Progenitor cell of endocrine pancreas (in vitro differentiated cells): ENCODE results near the gene TMED1. TPM values are rescaled to one million over a fixed set of nuclear protein-coding genes. Genes with fewer than 3 reads are reported as not detected.

Source experiments
- DNase-seq: peaks from one replicate; pipeline ENCODE4 v3.0.0; 2021; ENCODE audit warnings: low spot score; ENCODE audit not compliant: unreplicated experiment
- H3K27ac Mint-ChIP-seq: 2 replicates; pipeline ENCODE4 v1.8.0; 2021; ENCODE audit warnings: mild to moderate bottlenecking, moderate library complexity, mixed read lengths
- H3K27me3 Mint-ChIP-seq: 2 replicates; pipeline ENCODE4 v1.8.0; 2021; ENCODE audit warnings: mixed read lengths
- H3K36me3 Mint-ChIP-seq: 2 replicates; pipeline ENCODE4 v1.8.0; 2022; ENCODE audit warnings: mixed read lengths; ENCODE audit not compliant: insufficient read depth
- H3K4me1 Mint-ChIP-seq: 2 replicates; pipeline ENCODE4 v1.8.0; 2021; ENCODE audit warnings: low read depth, mixed read lengths
- H3K4me3 Mint-ChIP-seq: 2 replicates; pipeline ENCODE4 v1.8.0; 2021; ENCODE audit warnings: low read depth, mild to moderate bottlenecking, moderate library complexity, mixed read lengths
- H3K9me3 Mint-ChIP-seq: 2 replicates; pipeline ENCODE4 v1.8.0; 2021; ENCODE audit warnings: low read depth, mixed read lengths
- total RNA-seq: library from RNA; stranded (reverse); gene quantifications from 2 replicates; pipeline ENCODE4 v1.2.1, GENCODE V29; 2021
- TF ChIP-seq, protein P1 (sequence below): fragments of 200-600 bp; sonication (generic); IDR thresholded peaks from one replicate; pipeline ENCODE4 v1.5.0; 2021; ENCODE audit warnings: antibody characterized with exemption, mild to moderate bottlenecking; ENCODE audit not compliant: unreplicated experiment

TMED1 gene
- total RNA-seq, 1 donor from 2014 or later, result 39.3 TPM

GRCh38 chr19:10830931-10831779 lies 4.9 kb downstream of the TMED1 start:
- H3K4me1 Mint-ChIP-seq, result no peaks in the 10 kb centered on the region
- no peaks in the 10 kb centered on the region for H3K27me3 Mint-ChIP-seq
- no peak overlapping the region for H3K27ac Mint-ChIP-seq
- TF ChIP-seq, protein P1, sequence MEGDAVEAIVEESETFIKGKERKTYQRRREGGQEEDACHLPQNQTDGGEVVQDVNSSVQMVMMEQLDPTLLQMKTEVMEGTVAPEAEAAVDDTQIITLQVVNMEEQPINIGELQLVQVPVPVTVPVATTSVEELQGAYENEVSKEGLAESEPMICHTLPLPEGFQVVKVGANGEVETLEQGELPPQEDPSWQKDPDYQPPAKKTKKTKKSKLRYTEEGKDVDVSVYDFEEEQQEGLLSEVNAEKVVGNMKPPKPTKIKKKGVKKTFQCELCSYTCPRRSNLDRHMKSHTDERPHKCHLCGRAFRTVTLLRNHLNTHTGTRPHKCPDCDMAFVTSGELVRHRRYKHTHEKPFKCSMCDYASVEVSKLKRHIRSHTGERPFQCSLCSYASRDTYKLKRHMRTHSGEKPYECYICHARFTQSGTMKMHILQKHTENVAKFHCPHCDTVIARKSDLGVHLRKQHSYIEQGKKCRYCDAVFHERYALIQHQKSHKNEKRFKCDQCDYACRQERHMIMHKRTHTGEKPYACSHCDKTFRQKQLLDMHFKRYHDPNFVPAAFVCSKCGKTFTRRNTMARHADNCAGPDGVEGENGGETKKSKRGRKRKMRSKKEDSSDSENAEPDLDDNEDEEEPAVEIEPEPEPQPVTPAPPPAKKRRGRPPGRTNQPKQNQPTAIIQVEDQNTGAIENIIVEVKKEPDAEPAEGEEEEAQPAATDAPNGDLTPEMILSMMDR, result no peak
- H3K9me3 Mint-ChIP-seq, result no peaks in the 10 kb centered on the region
- no peak for DNase-seq
- peaks cover 5% of the 10 kb centered on the region for H3K36me3 Mint-ChIP-seq
- no peak overlapping the region for H3K4me3 Mint-ChIP-seq

GRCh38 chr19:10830370-10830769 lies 5.6 kb downstream of the TMED1 start:
- no peaks in the 10 kb centered on the region for H3K4me1 Mint-ChIP-seq
- TF ChIP-seq, protein P1, result no peak
- no peak for DNase-seq
- no peaks in the 10 kb centered on the region for H3K9me3 Mint-ChIP-seq
- H3K4me3 Mint-ChIP-seq, result no peak overlapping the region
- H3K27me3 Mint-ChIP-seq, result no peaks in the 10 kb centered on the region
- H3K36me3 Mint-ChIP-seq, result peaks cover 5% of the 10 kb centered on the region
- H3K27ac Mint-ChIP-seq, result no peak overlapping the region

- Mint-ChIP-seq H3K36me3 (peaks cover 6% of the 10 kb centered on the region), H3K27me3 (no peaks in the 10 kb centered on the region), H3K4me3 (no peak overlapping the region), H3K27ac (peak overlapping the region; percentile 85), H3K9me3 (no peaks in the 10 kb centered on the region), H3K4me1 (no peaks in the 10 kb centered on the region)
- TF ChIP-seq, protein P1, result no peak
- DNase-seq, result no peak
Observed at GRCh38 chr19:10829967-10830366, 6.0 kb downstream of the TMED1 start.

GRCh38 chr19:10828981-10829821 lies 6.8 kb downstream of the TMED1 start:
- no peaks in the 10 kb centered on the region for H3K27me3 Mint-ChIP-seq
- no peak overlapping the region for H3K4me3 Mint-ChIP-seq
- no peak for DNase-seq
- H3K36me3 Mint-ChIP-seq, result peaks cover 7% of the 10 kb centered on the region
- TF ChIP-seq, protein P1, result no peak
- no peaks in the 10 kb centered on the region for H3K4me1 Mint-ChIP-seq
- H3K9me3 Mint-ChIP-seq, result no peaks in the 10 kb centered on the region
- H3K27ac Mint-ChIP-seq, result peak overlapping the region; percentile 85

- H3K4me1 Mint-ChIP-seq, result no peaks in the 10 kb centered on the region
- no peaks in the 10 kb centered on the region for H3K27me3 Mint-ChIP-seq
- no peaks in the 10 kb centered on the region for H3K9me3 Mint-ChIP-seq
- TF ChIP-seq, protein P1, result no peak
- peaks cover 5% of the 10 kb centered on the region for H3K36me3 Mint-ChIP-seq
- DNase-seq, result no peak
- H3K4me3 Mint-ChIP-seq, result no peak overlapping the region
- no peak overlapping the region for H3K27ac Mint-ChIP-seq
Observed at GRCh38 chr19:10826846-10827245, 9.2 kb downstream of the TMED1 start.
